ENCODE data around the gene PRKCE.

Gene PRKCE

GRCh38 chr2:46008091-46008870, 356.8 kb downstream of the PRKCE start:
- DNase-seq, result no peak

- DNase-seq, result no peak
These were observed 357.8 kb downstream of the PRKCE start for GRCh38 chr2:46009315-46009714.

GRCh38 chr2:46009772-46010171, 358.3 kb downstream of the PRKCE start:
- DNase-seq, result no peak

GRCh38 chr2:46010223-46010924, 358.9 kb downstream of the PRKCE start:
- no peak for DNase-seq

- DNase-seq, result peak; percentile 37
These were observed 359.5 kb downstream of the PRKCE start for GRCh38 chr2:46010925-46011490.

- no peak for DNase-seq
These were observed 361.3 kb downstream of the PRKCE start for GRCh38 chr2:46012618-46013240.

GRCh38 chr2:46013726-46014125, 362.3 kb downstream of the PRKCE start:
- no peak for DNase-seq

GRCh38 chr2:46014911-46015654, 363.6 kb downstream of the PRKCE start:
- DNase-seq, result no peak

GRCh38 chr2:46015671-46016070, 364.2 kb downstream of the PRKCE start:
- DNase-seq, result no peak

- DNase-seq, result no peak
These were observed 364.6 kb downstream of the PRKCE start for GRCh38 chr2:46016091-46016490.

GRCh38 chr2:46018773-46019591, 367.5 kb downstream of the PRKCE start:
- DNase-seq, result no peak

- DNase-seq, result no peak
These were observed 368.9 kb downstream of the PRKCE start for GRCh38 chr2:46020416-46020815.

GRCh38 chr2:46023165-46023854, 371.8 kb downstream of the PRKCE start:
- DNase-seq, result no peak

- DNase-seq, result no peak
These were observed 372.8 kb downstream of the PRKCE start for GRCh38 chr2:46024146-46024779.

GRCh38 chr2:46025081-46025480, 373.6 kb downstream of the PRKCE start:
- DNase-seq, result no peak

- no peak for DNase-seq
These were observed 374.2 kb downstream of the PRKCE start for GRCh38 chr2:46025676-46026075.

GRCh38 chr2:46026431-46026830, 375.0 kb downstream of the PRKCE start:
- DNase-seq, result no peak

- DNase-seq, result peak; percentile 3
These were observed 377.9 kb downstream of the PRKCE start for GRCh38 chr2:46029332-46029811.

GRCh38 chr2:46030330-46030729, 378.9 kb downstream of the PRKCE start:
- no peak for DNase-seq

GRCh38 chr2:46032161-46032813, 380.8 kb downstream of the PRKCE start:
- no peak for DNase-seq

Measured in NCI-H1105 (cell line).